ENCODE data around the gene CLIC5. TPM values are rescaled to one million over a fixed set of nuclear protein-coding genes. Genes with fewer than 3 reads are reported as not detected.

CLIC5 gene
- total RNA-seq, 4 donors from 2014 or later = 0.45 to 2.6 (median 1.6) TPM

GRCh38 chr6:46024124-46024769, 8.6 kb upstream of the CLIC5 start:
- H3K4me3 ChIP-seq = no peak overlapping the region
- WGBS = 75% methylated on average over 1 of the region's 1 CpG
- no peak for DNase-seq (ENCODE audit: low spot score in 2 of 2)
- H3K9me3 ChIP-seq = no peaks in the 10 kb centered on the region
- no peaks in the 10 kb centered on the region for H3K36me3 ChIP-seq
- H3K27ac ChIP-seq = no peak overlapping the region
- no peaks in the 10 kb centered on the region for H3K4me1 ChIP-seq
- TF ChIP-seq EP300 (IDR thresholded peaks at IDR 0.05) = no peak
- H3K27me3 ChIP-seq = no peaks in the 10 kb centered on the region

GRCh38 chr6:46023216-46023915, 7.7 kb upstream of the CLIC5 start:
- WGBS = 64% methylated on average over 3 of the region's 3 CpGs
- no peak overlapping the region for H3K27ac ChIP-seq
- H3K9me3 ChIP-seq = no peaks in the 10 kb centered on the region
- no peak for DNase-seq (ENCODE audit: low spot score in 2 of 2)
- no peak overlapping the region for H3K4me3 ChIP-seq
- no peak for TF ChIP-seq POLR2AphosphoS5 (IDR thresholded peaks at IDR 0.05)
- TF ChIP-seq EP300 (IDR thresholded peaks at IDR 0.05) = no peak
- TF ChIP-seq CTCF (IDR thresholded peaks at IDR 0.05) = no peak
- no peak for TF ChIP-seq POLR2A (IDR thresholded peaks at IDR 0.05)
- no peaks in the 10 kb centered on the region for H3K36me3 ChIP-seq
- H3K27me3 ChIP-seq = no peaks in the 10 kb centered on the region
- no peaks in the 10 kb centered on the region for H3K4me1 ChIP-seq

DNA sequence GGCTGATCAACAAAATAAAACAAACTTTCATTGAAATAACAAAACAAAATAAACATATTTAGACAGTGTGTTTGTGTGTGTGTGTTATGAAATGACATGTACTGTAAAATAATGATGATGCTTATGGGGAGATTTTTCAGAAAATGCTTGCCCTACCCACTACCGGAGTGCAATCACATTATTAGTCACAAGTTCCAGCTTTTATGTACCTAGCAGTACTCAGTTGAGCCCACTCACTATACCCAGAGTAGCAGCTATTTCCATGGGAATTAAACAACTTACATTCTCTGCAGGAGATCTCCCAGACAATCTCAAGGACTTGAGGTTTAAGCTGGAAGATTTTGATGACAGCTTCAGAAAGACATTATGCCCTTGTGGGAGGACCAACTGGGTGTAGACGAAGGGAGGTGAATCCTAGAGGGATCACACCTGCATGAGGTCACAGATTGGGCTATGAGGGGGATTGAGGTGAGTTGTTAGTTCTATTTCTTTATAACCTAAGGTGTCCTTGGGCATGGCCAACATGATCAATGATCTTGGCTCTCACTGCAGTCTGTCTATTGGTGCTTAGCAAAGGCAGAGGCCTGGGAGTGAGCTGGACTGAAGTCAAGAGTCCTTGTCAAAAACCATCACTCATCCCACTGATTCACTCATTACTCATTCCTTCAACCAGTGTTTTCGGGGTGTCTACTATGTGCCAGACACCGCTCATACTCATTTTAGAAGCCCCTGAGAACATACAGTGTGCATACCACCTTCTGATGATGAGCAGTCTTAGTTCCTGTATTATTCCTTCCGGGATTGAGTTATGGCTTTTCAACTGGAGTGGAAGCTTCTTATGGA, 6.7 kb upstream of the CLIC5 start:
- Histone ChIP-seq H3K4me1 (no peaks in the 10 kb centered on the region), H3K9me3 (no peaks in the 10 kb centered on the region), H3K27ac (no peak overlapping the region), H3K36me3 (no peaks in the 10 kb centered on the region), H3K27me3 (peaks cover 7% of the 10 kb centered on the region), H3K4me3 (no peak overlapping the region)
- DNase-seq (ENCODE audit: low spot score in 2 of 2) = no peak
- TF ChIP-seq EP300 (IDR thresholded peaks at IDR 0.05) (no peak), POLR2AphosphoS5 (IDR thresholded peaks at IDR 0.05) (no peak), POLR2A (IDR thresholded peaks at IDR 0.05) (no peak), CTCF (IDR thresholded peaks at IDR 0.05) (no peak)
- WGBS = 87% methylated on average over 5 of the region's 5 CpGs

GRCh38 chr6:46017726-46018125, 2.1 kb upstream of the CLIC5 start:
- no peak for TF ChIP-seq POLR2AphosphoS5 (IDR thresholded peaks at IDR 0.05)
- TF ChIP-seq POLR2A (IDR thresholded peaks at IDR 0.05) = no peak
- TF ChIP-seq EP300 (IDR thresholded peaks at IDR 0.05) = no peak
- no peak for TF ChIP-seq CTCF (IDR thresholded peaks at IDR 0.05)
- H3K9me3 ChIP-seq = no peaks in the 10 kb centered on the region
- DNase-seq (ENCODE audit: low spot score in 2 of 2) = no peak
- H3K27ac ChIP-seq = no peak overlapping the region
- H3K4me3 ChIP-seq = no peak overlapping the region
- WGBS = 81% methylated on average over 2 of the region's 2 CpGs
- H3K27me3 ChIP-seq = peaks cover 32% of the 10 kb centered on the region
- no peaks in the 10 kb centered on the region for H3K36me3 ChIP-seq
- H3K4me1 ChIP-seq = peaks cover 17% of the 10 kb centered on the region

- Histone ChIP-seq H3K27ac (no peak overlapping the region), H3K4me3 (peak overlapping the region; percentile 59), H3K27me3 (peaks cover 32% of the 10 kb centered on the region), H3K36me3 (no peaks in the 10 kb centered on the region), H3K4me1 (peaks cover 17% of the 10 kb centered on the region), H3K9me3 (no peaks in the 10 kb centered on the region)
- DNase-seq (ENCODE audit: low spot score in 2 of 2) = no peak
- WGBS = 50% methylated on average over 8 of the region's 8 CpGs
- TF ChIP-seq POLR2A (IDR thresholded peaks at IDR 0.05) = no peak
- TF ChIP-seq EP300 (IDR thresholded peaks at IDR 0.05) = no peak
- TF ChIP-seq CTCF (IDR thresholded peaks at IDR 0.05) = no peak
- TF ChIP-seq POLR2AphosphoS5 (IDR thresholded peaks at IDR 0.05) = no peak
Observed at GRCh38 chr6:46016063-46016608, 476 bp upstream of the CLIC5 start.

Measured in suprapubic skin (tissue), 4 donors.